ENCODE data around the gene GINM1. TPM values are rescaled to one million over a fixed set of nuclear protein-coding genes. Genes with fewer than 3 reads are reported as not detected.

GINM1 gene
- total and polyA plus RNA-seq, 12 donors = 21.0 to 74.4 (median 55.6) TPM

DNA sequence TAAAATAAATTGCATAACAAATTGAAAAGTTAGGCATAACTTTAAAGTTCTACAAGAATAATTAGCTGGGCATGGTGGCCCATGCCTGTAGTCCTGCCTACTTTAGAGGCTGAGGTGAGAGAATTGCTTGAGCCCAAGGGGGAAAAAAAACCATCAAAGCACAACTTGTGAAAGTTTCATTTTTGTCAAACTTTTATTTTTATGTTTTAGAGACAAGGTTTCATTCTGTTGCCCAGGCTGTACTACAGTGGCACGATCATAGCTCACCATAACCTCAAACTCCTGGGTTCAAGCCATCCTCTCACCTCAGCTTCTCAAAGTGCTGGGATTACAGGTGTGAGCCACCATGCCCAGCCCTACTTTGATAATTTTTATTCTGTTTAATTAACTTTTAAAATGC lies 68.1 kb downstream of the GINM1 start:
- no peaks in the 10 kb centered on the region for H3K4me1 ChIP-seq (replicated peaks in 1 of 2)
- 95 to 100% (median 96%) methylated on average over 1 of the region's 1 CpG for WGBS, 4 donors

DNA sequence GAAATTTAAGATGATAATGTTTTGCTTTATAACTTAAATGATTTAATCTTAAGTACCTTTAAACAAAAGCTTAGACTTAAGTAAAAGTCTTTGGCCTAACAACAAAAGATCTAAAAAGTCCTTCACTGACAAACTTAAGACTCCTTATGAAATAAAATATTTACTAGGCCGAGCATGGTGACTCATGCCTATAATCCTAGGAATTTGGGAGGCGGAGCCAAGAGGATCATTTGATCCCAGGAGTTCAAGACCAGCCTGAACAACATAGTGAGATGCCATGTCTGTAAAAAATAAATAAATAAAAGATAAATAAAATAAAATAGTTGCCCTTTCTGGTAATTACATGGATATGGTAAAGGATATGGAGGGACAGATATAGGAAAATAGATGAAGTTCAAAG lies 69.9 kb downstream of the GINM1 start:
- no peak for DNase-seq
- intact Hi-C loops (cut with DNase I) = no loop called here
- WGBS, 4 donors = 64 to 70% (median 67%) methylated on average over 2 of the region's 2 CpGs
- no peaks in the 10 kb centered on the region for H3K9me3 ChIP-seq (replicated peaks in 1 of 3)
- no peaks in the 10 kb centered on the region for H3K36me3 ChIP-seq (replicated peaks in 1 of 2)
- no peak overlapping the region for H3K27ac ChIP-seq
- no peak overlapping the region for H3K4me3 ChIP-seq
- no peak for TF ChIP-seq POLR2A (IDR thresholded peaks at IDR 0.05)
- TF ChIP-seq, protein P1, sequence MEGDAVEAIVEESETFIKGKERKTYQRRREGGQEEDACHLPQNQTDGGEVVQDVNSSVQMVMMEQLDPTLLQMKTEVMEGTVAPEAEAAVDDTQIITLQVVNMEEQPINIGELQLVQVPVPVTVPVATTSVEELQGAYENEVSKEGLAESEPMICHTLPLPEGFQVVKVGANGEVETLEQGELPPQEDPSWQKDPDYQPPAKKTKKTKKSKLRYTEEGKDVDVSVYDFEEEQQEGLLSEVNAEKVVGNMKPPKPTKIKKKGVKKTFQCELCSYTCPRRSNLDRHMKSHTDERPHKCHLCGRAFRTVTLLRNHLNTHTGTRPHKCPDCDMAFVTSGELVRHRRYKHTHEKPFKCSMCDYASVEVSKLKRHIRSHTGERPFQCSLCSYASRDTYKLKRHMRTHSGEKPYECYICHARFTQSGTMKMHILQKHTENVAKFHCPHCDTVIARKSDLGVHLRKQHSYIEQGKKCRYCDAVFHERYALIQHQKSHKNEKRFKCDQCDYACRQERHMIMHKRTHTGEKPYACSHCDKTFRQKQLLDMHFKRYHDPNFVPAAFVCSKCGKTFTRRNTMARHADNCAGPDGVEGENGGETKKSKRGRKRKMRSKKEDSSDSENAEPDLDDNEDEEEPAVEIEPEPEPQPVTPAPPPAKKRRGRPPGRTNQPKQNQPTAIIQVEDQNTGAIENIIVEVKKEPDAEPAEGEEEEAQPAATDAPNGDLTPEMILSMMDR (IDR thresholded peaks at IDR 0.05) = no peak
- H3K4me1 ChIP-seq (replicated peaks in 1 of 2) = no peaks in the 10 kb centered on the region
- H3K27me3 ChIP-seq = no peaks in the 10 kb centered on the region

More for the DNA sequence above, 68.1 kb downstream of the GINM1 start:
- no peak for TF ChIP-seq POLR2A (IDR thresholded peaks at IDR 0.05)
- TF ChIP-seq, protein P1 (IDR thresholded peaks at IDR 0.05) = no peak
- H3K36me3 ChIP-seq (replicated peaks in 1 of 2) = peaks cover 0 to 5% of the 10 kb centered on the region in 2 donors
- H3K9me3 ChIP-seq (replicated peaks in 1 of 3) = no peaks in the 10 kb centered on the region
- intact Hi-C loops (cut with DNase I) = no loop called here
- no peaks in the 10 kb centered on the region for H3K27me3 ChIP-seq
- H3K4me3 ChIP-seq = no peak overlapping the region
- no peak for DNase-seq
- no peak overlapping the region for H3K27ac ChIP-seq

Small RNA genes within 50 kb of the gene (small RNA-seq; reads per million reads assigned to genes)
- 0 reads per million in 2 donors for gene RF00019
- 0 reads per million in 2 donors for gene RF00410
- gene RNU7-3P = 0 reads per million in 2 donors

Other genes with a start within 250 kb of the GINM1 start
- 10 to 100 TPM; 31.4 to 68.8 (median 48.8) TPM for gene TAB2, start 248.7 kb upstream of the GINM1 start, total RNA-seq
- 10 to 100 TPM; 10.8 to 59.4 (median 18.8) TPM for gene TAB2, start 248.7 kb upstream of the GINM1 start, polyA plus RNA-seq
- gene SUMO4, start 166.1 kb upstream of the GINM1 start, total RNA-seq = 1 to 10 TPM in 6 of 9 donors, under 1 TPM in 1, not detected in 2; 0.70 to 3.4 (median 2.2) TPM
- gene SUMO4, start 166.1 kb upstream of the GINM1 start, polyA plus RNA-seq = under 1 TPM in 1 of 3 donors, not detected in 2; 0.18 TPM
- gene ZC3H12D, start 81.4 kb upstream of the GINM1 start, total RNA-seq = 10 to 100 TPM in 1 of 9 donors, 1 to 10 TPM in 6, under 1 TPM in 2; 0.44 to 12.0 (median 1.9) TPM
- 1 to 10 TPM in 1 of 3 donors, under 1 TPM in 2; 0.48 to 2.5 (median 0.77) TPM for gene ZC3H12D, start 81.4 kb upstream of the GINM1 start, polyA plus RNA-seq
- gene PPIL4, start 20.3 kb upstream of the GINM1 start, total RNA-seq = 10 to 100 TPM; 17.8 to 56.9 (median 26.2) TPM
- 10 to 100 TPM; 15.1 to 38.6 (median 19.1) TPM for gene PPIL4, start 20.3 kb upstream of the GINM1 start, polyA plus RNA-seq
- 10 to 100 TPM in 6 of 9 donors, 1 to 10 TPM in 3; 7.4 to 24.2 (median 12.4) TPM for gene KATNA1, start 82.3 kb downstream of the GINM1 start, total RNA-seq
- gene KATNA1, start 82.3 kb downstream of the GINM1 start, polyA plus RNA-seq = 10 to 100 TPM in 1 of 3 donors, 1 to 10 TPM in 2; 6.9 to 15.1 (median 6.9) TPM
- gene LATS1, start 151.7 kb downstream of the GINM1 start, total RNA-seq = 10 to 100 TPM; 19.4 to 39.6 (median 26.5) TPM
- gene LATS1, start 151.7 kb downstream of the GINM1 start, polyA plus RNA-seq = 10 to 100 TPM in 2 of 3 donors, 1 to 10 TPM in 1; 6.2 to 18.3 (median 11.9) TPM
- gene NUP43, start 180.2 kb downstream of the GINM1 start, total RNA-seq = 10 to 100 TPM in 7 of 9 donors, 1 to 10 TPM in 2; 9.1 to 36.2 (median 26.0) TPM
- gene NUP43, start 180.2 kb downstream of the GINM1 start, polyA plus RNA-seq = 10 to 100 TPM in 1 of 3 donors, 1 to 10 TPM in 2; 6.2 to 18.6 (median 6.7) TPM
- 100 to 1,000 TPM in 1 of 9 donors, 10 to 100 TPM in 8; 55.7 to 103 (median 61.9) TPM for gene PCMT1, start 183.4 kb downstream of the GINM1 start, total RNA-seq
- 100 to 1,000 TPM in 1 of 3 donors, 10 to 100 TPM in 2; 15.9 to 113 (median 18.3) TPM for gene PCMT1, start 183.4 kb downstream of the GINM1 start, polyA plus RNA-seq

Data from adrenal gland (tissue), 12 donors.